GM12892 (cell line): ENCODE data around the gene PTPRK.

ENCODE experiments used
- DNase-seq: peaks from one replicate; pipeline ENCODE4 v3.0.0; 2011; ENCODE audit not compliant: insufficient read length
- FAIRE-seq: peaks from 2 replicates; lab custom pipeline; 2011; peaks lifted over from hg19 to GRCh38; lab: Jason Lieb, UNC
- POLR2A ChIP-seq: IDR thresholded peaks from 2 replicates; pipeline ENCODE4 v1.6.1; 2011; ENCODE audit warnings: low read depth, low read length, control low read depth
- POLR2AphosphoS5 ChIP-seq: IDR thresholded peaks from 2 replicates; pipeline ENCODE4 v1.6.1; 2011; ENCODE audit warnings: low read depth, low read length, control low read depth
- TAF1 ChIP-seq: IDR thresholded peaks from 2 replicates; pipeline ENCODE4 v1.6.1; 2011; ENCODE audit warnings: low read depth, mild to moderate bottlenecking, control low read depth, low read length, borderline replicate concordance

PTPRK gene

DNA sequence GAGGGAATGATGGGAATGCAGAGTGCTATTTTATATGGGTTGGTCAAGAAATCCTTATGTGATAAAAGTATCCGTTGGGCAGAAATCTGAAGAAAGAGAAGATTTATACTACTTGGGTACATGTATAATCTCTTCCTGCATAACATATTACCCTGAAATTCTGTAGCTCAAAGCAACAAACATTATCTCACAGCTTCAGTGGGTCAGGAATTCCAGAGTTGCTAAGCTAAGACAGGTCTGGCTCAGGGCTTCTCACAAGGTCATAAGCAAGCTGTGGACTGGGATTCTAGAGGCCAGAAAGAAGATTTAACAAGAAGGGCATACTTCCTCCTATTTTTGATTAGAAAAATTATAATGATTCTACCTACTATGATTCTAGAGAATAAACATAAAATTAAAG, 447.0 kb downstream of the PTPRK start:
- DNase-seq (no peak), FAIRE-seq (no peak)
- no peak for TF ChIP-seq TAF1
- no peak for TF ChIP-seq POLR2AphosphoS5
- no peak for TF ChIP-seq POLR2A

DNA sequence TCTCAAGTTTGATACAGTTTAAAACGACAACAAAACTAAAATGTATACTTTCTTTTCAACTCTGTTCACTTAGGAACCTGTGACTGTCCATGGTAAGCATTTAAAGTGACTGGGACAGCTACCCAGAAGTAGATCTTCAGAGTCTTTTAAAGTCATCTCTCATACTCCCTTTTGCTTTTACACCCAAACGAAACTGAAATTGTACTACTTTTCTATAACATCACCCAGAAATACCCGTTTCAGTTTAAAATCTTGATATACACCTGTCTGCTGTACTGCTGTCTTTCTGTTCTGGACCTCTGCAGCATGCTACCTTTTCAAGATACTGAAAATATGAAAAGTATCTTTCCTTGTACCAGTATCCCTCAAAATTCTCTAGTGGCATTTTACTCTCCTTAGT, 449.2 kb downstream of the PTPRK start:
- no peak for FAIRE-seq
- no peak for DNase-seq
- TF ChIP-seq TAF1 (no peak), POLR2A (no peak), POLR2AphosphoS5 (no peak)

DNA sequence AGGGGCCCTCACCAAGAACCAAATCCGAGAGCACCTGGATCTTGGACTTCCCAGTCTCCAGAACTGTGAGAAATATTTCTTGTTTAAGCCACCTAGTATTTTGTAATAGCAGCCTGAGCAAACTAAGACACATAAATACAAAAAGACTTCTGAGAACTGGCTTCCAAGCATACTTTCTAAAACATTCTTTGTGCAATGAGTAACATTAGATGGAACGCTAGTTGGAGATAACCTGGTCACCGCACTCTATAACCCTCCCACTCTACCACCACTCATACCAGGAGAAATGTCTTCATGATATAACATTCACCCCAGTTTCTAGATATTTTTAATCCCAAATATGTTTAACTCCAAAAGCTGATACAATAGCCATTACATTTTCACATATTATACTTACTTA, 450.0 kb downstream of the PTPRK start:
- peak; percentile 50 for FAIRE-seq
- no peak for DNase-seq
- TF ChIP-seq POLR2AphosphoS5 (no peak), TAF1 (no peak), POLR2A (no peak)

DNA sequence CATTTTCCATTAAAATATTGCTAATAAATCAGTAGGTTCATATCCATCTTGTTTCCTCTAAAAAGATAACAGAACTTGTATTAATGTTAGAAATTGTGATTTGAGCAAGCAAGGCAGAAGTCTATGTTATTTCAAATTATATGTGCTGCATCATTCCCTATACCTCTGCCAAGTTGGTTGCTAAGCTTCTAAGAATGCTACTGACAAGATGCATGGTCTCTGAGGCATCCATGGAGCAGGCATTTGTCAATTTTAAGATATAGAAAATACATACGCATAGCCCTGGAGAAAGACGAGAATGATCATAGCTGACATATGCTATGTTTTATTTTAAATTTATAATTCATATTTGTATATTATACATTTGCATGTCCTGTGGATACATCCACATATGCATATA, 451.2 kb downstream of the PTPRK start:
- no peak for TF ChIP-seq TAF1
- TF ChIP-seq POLR2AphosphoS5 = no peak
- no peak for TF ChIP-seq POLR2A
- DNase-seq (no peak), FAIRE-seq (no peak)

DNA sequence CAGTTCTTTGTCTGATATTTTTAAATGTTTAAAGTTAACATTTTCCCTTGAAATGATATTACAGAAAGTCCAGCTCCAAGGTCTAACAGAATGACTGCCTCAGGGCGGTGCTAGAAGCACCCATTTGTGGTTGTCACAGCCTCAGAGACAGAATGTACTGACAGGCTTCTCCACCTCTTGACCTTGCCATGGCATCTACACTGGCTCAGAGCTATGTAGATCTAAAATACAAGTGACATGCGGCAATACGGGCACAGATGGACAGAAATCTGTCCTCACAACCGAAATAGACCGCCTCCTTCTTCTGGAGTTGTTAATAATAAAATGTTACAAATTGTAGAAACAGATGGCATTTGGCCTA, 452.3 kb downstream of the PTPRK start:
- no peak for FAIRE-seq
- DNase-seq = no peak
- TF ChIP-seq POLR2A (no peak), POLR2AphosphoS5 (no peak), TAF1 (no peak)

DNA sequence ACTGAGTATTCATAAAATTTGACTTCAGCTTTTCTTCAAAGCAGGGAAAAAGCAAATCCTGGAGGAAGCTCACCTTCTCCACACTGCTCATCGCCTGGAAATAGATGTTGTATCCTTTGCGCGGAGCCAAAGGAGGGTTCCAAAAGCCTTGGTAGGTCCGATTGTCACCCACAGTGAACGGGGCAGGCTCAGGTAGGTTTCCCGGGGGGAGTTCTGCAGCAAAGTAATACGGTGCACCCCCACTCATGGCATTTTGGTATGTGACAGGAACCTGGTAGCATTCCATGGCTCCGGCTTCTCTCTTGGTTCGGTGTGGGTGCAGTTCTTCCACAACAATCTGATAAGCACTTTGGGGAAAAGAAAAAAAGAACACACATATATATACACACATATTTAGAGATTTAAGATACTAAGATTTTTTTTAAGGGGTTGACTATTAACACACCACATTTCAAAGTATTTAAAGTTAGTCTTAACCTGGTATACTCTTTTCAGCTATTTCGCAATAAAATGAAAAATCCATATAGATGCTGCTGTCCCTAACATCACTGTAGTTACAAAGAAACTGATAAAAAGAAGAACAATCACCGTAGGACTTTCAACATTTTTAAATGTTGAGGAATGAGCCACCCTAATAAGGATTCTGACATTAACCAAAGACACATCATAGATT, 452.8 kb downstream of the PTPRK start:
- TF ChIP-seq TAF1 = no peak
- no peak for TF ChIP-seq POLR2AphosphoS5
- no peak for TF ChIP-seq POLR2A
- FAIRE-seq (no peak), DNase-seq (no peak)

DNA sequence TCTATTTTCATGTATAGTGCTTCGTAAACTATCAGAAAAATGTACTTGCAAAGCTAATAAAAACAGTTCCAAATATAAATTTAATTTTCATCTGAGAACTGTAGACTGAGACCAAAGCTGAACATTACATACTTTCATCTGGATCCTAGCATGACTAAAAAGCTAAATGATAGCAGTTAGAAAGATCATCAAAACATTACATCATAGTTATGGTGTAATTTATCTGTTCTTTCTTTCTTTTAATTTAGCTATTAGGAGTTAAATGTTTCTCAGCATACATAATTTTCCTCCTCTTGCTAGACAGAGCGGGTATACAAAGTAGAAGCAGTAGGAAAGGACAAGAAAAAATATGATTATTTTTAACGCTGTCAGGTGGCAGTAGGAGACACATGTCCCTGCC, 455.3 kb downstream of the PTPRK start:
- FAIRE-seq = no peak
- no peak for TF ChIP-seq TAF1
- TF ChIP-seq POLR2AphosphoS5 = no peak
- no peak for TF ChIP-seq POLR2A
- no peak for DNase-seq

DNA sequence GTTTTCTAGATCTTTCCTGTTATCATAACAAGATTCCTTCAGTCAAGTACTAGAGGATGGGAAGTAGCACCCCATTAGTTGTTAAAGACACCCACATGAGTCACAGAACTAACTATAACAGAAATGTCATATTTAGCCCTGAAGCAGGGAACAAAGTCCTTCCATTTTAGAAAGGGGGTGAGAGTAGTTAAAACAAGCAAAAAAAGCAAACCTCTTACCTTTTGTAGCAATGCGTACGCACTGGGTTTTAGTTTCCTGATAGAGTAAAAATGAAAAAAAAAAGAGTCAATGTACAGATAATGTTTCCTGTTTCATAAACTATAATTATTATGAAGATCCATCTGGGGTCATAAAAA, 455.9 kb downstream of the PTPRK start:
- TF ChIP-seq POLR2A (no peak), TAF1 (no peak), POLR2AphosphoS5 (no peak)
- DNase-seq (no peak), FAIRE-seq (no peak)

DNA sequence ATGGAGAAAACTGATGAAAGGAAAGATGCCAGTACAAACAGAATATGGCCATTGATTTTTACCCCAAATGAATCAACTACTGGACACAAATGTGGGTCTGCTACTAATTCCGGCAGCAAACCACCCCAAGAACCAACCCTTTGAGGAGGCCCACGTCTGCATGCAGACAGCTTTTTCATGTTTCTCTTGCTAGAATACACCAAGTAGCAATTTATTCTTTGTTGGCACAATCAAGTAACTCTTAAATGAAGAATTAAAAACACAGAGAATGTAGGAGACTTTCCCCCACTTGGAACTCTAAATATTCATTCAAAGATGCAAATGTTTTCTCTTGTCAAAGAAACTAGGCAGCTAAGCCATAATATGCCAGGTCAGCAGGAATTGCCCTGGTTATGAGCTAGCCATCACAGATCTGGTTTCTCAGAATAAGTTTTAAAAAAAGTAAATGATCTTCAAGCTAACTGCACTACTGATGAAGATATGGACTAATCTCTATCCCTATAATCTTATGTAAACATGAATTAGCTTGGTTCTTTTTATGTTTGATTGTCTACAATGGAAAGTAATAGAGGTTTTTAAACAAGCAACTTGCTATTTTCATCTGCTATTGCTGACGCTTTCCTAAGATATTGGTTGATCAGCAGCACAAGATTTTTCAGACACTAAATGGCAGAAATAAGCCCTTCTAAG, 456.4 kb downstream of the PTPRK start:
- FAIRE-seq = no peak
- TF ChIP-seq POLR2A (no peak), POLR2AphosphoS5 (no peak), TAF1 (no peak)
- DNase-seq = no peak

DNA sequence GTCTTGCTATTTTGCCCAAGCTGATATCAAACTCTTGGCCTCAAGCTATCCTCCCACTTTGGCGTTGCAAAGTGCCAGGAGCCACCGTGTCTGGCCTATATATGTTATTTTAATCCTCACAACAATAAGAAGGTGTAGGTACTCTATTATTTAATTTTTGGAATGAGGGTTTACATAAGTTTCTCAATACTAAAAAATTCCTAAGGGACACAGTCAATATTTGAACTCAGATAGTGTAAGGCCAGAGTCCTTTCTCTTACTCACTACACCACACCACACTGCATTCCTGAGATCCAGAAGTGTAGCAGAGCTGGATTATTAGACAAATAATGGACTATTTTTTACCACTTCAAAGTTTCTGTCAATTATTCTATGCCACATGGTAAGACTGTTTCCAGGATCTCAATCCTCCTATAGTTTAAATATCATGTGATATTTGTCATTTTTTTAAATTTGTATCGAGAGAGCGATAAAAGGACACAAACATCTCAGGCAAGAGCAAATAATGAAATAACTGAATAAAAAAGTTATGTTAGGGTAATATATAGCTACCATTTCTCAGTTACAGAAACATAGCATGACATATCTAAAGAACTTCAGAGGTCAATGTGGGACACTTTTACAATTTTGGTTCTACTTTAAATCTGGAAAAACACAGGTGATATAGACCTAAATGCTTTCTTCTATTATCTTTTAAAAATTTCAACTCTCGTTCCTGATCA, 457.4 kb downstream of the PTPRK start:
- TF ChIP-seq POLR2AphosphoS5 (no peak), TAF1 (no peak), POLR2A (no peak)
- FAIRE-seq (no peak), DNase-seq (no peak)

DNA sequence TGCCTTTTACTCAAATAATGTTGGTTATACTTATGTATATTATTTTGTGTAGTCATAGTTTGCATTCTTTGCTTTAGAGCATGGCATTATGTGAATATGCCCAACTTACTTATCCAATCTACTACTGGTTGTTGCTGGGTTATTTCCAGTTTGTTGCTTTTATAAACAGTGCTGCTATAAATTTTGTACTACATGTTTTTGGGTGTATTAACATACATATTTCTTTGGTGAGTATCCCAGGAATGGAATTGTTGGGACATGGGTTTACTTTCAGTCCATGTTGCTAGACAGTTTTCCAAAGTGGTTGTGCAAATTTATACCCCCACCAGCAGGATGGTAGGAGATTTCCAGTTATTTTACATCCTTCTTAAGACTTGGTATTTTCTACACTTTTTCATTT, 462.5 kb downstream of the PTPRK start:
- DNase-seq (no peak), FAIRE-seq (no peak)
- TF ChIP-seq POLR2A = no peak
- no peak for TF ChIP-seq POLR2AphosphoS5
- no peak for TF ChIP-seq TAF1
